GM12878 (cell line): ENCODE results near the gene ADGRD1. TPM values are rescaled to one million over a fixed set of nuclear protein-coding genes. Genes with fewer than 3 reads are reported as not detected.
A peak's percentile ranks its signal among the peaks of the same experiment; 100 is the strongest.

Source experiments
- ATAC-seq: fragments of 200-7000 bp; cut with Tn5 transposase; 3 replicates; pipeline ENCODE4 v1.9.1; 2020; ENCODE audit warnings: mild to moderate bottlenecking, moderate library complexity
- BruUV-seq: library from RNA; stranded (reverse); fragments of 400-500 nt; replicated peaks from 2 replicates; lab custom pipeline; 2021; lab: Mats Ljungman, UMichigan
- CTCF ChIA-PET: fragments of 300-600 bp; sonication (Branson Sonifier 250); formaldehyde crosslinking; extraction: SDS; loops from one replicate; lab custom pipeline; 2021; ENCODE audit warnings: inconsistent platforms; lab: Yijun Ruan, JAX
- POLR2A ChIA-PET: fragments of 350-600 bp; formaldehyde crosslinking; extraction: SDS; loops from one replicate; lab custom pipeline; 2021; ENCODE audit warnings: inconsistent platforms; lab: Charles Lee
- RAD21 ChIA-PET: fragments of 300-600 bp; sonication (Branson Sonifier 250); formaldehyde crosslinking; loops from one replicate; lab custom pipeline; 2023; ENCODE audit warnings: antibody characterized with exemption; ENCODE audit not compliant: unreplicated experiment; lab: Charles Lee
- SMC1A ChIA-PET: fragments of 300-600 bp; sonication (Branson Sonifier 250); formaldehyde crosslinking; loops from one replicate; lab custom pipeline; 2023; ENCODE audit not compliant: unreplicated experiment, uncharacterized antibody; lab: Charles Lee
- DNase-seq: peaks from one replicate; pipeline ENCODE4 v3.0.0-alpha.2; 2011; ENCODE audit warnings: low read depth, low spot score
- FAIRE-seq: peaks from 3 replicates; lab custom pipeline; 2011; peaks lifted over from hg19 to GRCh38; lab: Jason Lieb, UNC
- H2AFZ ChIP-seq: 2 replicates; pipeline ENCODE4 v1.6.0; 2011; ENCODE audit warnings: low read depth, low read length, control low read depth; ENCODE audit not compliant: control insufficient read depth
- H3K27ac ChIP-seq: 2 replicates; pipeline ENCODE4 v1.5.1; 2011; ENCODE audit warnings: control low read depth; ENCODE audit not compliant: control insufficient read depth, insufficient read depth
- H3K27me3 ChIP-seq, 2 experiments: replicated peaks in 1 of 2; 2 replicates each; pipeline versions ENCODE4 v1.6.0 to v1.6.1; 2011; ENCODE audit warnings: low read length in 1 of 2; ENCODE audit not compliant: control insufficient read depth in 2 of 2, insufficient read depth in 2 of 2
- H3K36me3 ChIP-seq, 2 experiments: 2 replicates each; pipeline ENCODE4 v1.5.1; 2011; ENCODE audit warnings: low read length in 1 of 2; ENCODE audit not compliant: control insufficient read depth in 2 of 2, insufficient read depth in 2 of 2
- H3K4me1 ChIP-seq: 2 replicates; pipeline ENCODE4 v1.6.1; 2011; ENCODE audit warnings: mild to moderate bottlenecking, low read length, moderate library complexity, mixed read lengths; ENCODE audit not compliant: control insufficient read depth, insufficient read depth
- H3K4me2 ChIP-seq: 2 replicates; pipeline ENCODE4 v1.6.0; 2011; ENCODE audit warnings: control low read depth; ENCODE audit not compliant: control insufficient read depth, insufficient read depth
- H3K4me3 ChIP-seq: fragments of 200-600 bp; sonication (generic); 2 replicates; pipeline ENCODE4 v1.5.1; 2016
- H3K79me2 ChIP-seq: 2 replicates; pipeline ENCODE4 v1.6.0; 2011; ENCODE audit warnings: low read length; ENCODE audit not compliant: control insufficient read depth, insufficient read depth
- H3K9ac ChIP-seq: 2 replicates; pipeline ENCODE4 v1.8.0; 2011; ENCODE audit warnings: low read length, control low read depth, mixed read lengths; ENCODE audit not compliant: control insufficient read depth, insufficient read depth
- H3K9me3 ChIP-seq: replicated peaks from 3 replicates; pipeline ENCODE4 v1.5.1; 2011; ENCODE audit warnings: mild to moderate bottlenecking, low read length; ENCODE audit not compliant: control insufficient read depth, insufficient read depth
- H4K20me1 ChIP-seq: 2 replicates; pipeline ENCODE4 v1.6.0; 2011; ENCODE audit not compliant: control insufficient read depth, insufficient read depth
- BHLHE40 ChIP-seq, 2 experiments: fragments of 450-650 bp in 1 of 2; IDR thresholded peaks; 2 replicates each; pipeline ENCODE4 v1.6.1; 2011 to 2017; ENCODE audit warnings: low read depth in 2 of 2, borderline replicate concordance in 1 of 2, improper control_type of control experiment in 1 of 2, low read length in 1 of 2, mild to moderate bottlenecking in 1 of 2
- CBFB ChIP-seq: IDR thresholded peaks from 2 replicates; pipeline ENCODE4 v1.6.1; 2016; ENCODE audit warnings: antibody characterized with exemption, low read depth
- CEBPB ChIP-seq, 2 experiments: fragments of 150-350 bp in 1 of 2; IDR thresholded peaks; 2 replicates each; pipeline ENCODE4 v1.6.1; 2012 to 2014; ENCODE audit warnings: low read depth in 2 of 2, low read length in 2 of 2, borderline replicate concordance in 1 of 2, inconsistent platforms in 1 of 2
- EGR1 ChIP-seq, 2 experiments: IDR thresholded peaks; 1 replicate in 1 of 2; 2 replicates in 1 of 2; pipeline ENCODE4 v1.6.1; 2011 to 2012; ENCODE audit warnings: low read depth in 2 of 2, low read length in 2 of 2, borderline replicate concordance in 1 of 2, mild to moderate bottlenecking in 1 of 2, moderate library complexity in 1 of 2
- KDM1A ChIP-seq: fragments of 200-600 bp; sonication (generic); IDR thresholded peaks from 2 replicates; pipeline ENCODE4 v1.6.1; 2016; ENCODE audit warnings: borderline replicate concordance
- KLF5 ChIP-seq: fragments of 450-650 bp; IDR thresholded peaks from 2 replicates; pipeline ENCODE4 v1.6.1; 2014; ENCODE audit warnings: mild to moderate bottlenecking; ENCODE audit not compliant: partially characterized antibody
- MEF2A ChIP-seq: IDR thresholded peaks from 2 replicates; pipeline ENCODE4 v1.6.1; 2011; ENCODE audit warnings: low read depth, mild to moderate bottlenecking, low read length, moderate library complexity; ENCODE audit not compliant: insufficient read depth
- MTA2 ChIP-seq: fragments of 450-650 bp; IDR thresholded peaks from 2 replicates; pipeline ENCODE4 v1.6.1; 2016; ENCODE audit warnings: low read depth, mild to moderate bottlenecking, moderate library complexity
- RCOR1 ChIP-seq: conservative IDR thresholded peaks from 2 replicates; pipeline ENCODE4 v1.6.1; 2012; ENCODE audit warnings: low read depth, low read length, improper control_type of control experiment
- SMAD1 ChIP-seq: fragments of 450-650 bp; IDR thresholded peaks from 2 replicates; pipeline ENCODE4 v1.6.1; 2018; ENCODE audit warnings: mild to moderate bottlenecking, low read depth; ENCODE audit not compliant: partially characterized antibody
- SMAD5 ChIP-seq: IDR thresholded peaks from 2 replicates; pipeline ENCODE4 v1.6.1; 2016; ENCODE audit warnings: antibody characterized with exemption, low read depth
- SPI1 ChIP-seq: IDR thresholded peaks from 2 replicates; pipeline ENCODE4 v1.6.1; 2011; ENCODE audit warnings: low read depth, mild to moderate bottlenecking, low read length, moderate library complexity, borderline replicate concordance; ENCODE audit not compliant: insufficient read depth
- ZNF24 ChIP-seq: fragments of 450-650 bp; IDR thresholded peaks from 2 replicates; pipeline ENCODE4 v1.6.1; 2017; ENCODE audit warnings: antibody characterized with exemption, mild to moderate bottlenecking
- ZNF622 ChIP-seq: fragments of 450-650 bp; IDR thresholded peaks from 2 replicates; pipeline ENCODE4 v1.6.1; 2017; ENCODE audit warnings: mild to moderate bottlenecking, inconsistent platforms
- WGBS: methylation state at CpG from one replicate; pipeline ENCODE4 v1.1.6; 2016; ENCODE audit warnings: low lambda C conversion rate; ENCODE audit not compliant: insufficient replicate concordance, insufficient coverage; ENCODE audit errors: missing lambda C conversion rate; 5-methylcytosine and 5-hydroxymethylcytosine counted together
- in situ Hi-C: fragments of 300-500 bp; cut with MboI; formaldehyde crosslinking; loops from 9 replicates; pipeline ENCODE4 v1.14.3; 2018; ENCODE audit warnings: mixed read lengths
- intact Hi-C: fragments of 100-400 bp; cut with micrococcal nuclease; formaldehyde crosslinking; loops from one replicate; pipeline ENCODE4 v1.14.2; 2022; ENCODE audit not compliant: unreplicated experiment
- polyA plus RNA-seq, 11 experiments: library from polyadenylated mRNA; depleted of rRNA in 4 of 11; unstranded in 6 of 11; stranded (reverse) in 5 of 11; fragments of >200 nt; fragmentation: Nextera tagmentation in 4 of 11; fragmentation: Illumina TruSeq in 1 of 11; extraction: Ambion mirVana in 4 of 11; extraction: Trizol in 1 of 11; gene quantifications; 1 replicate in 1 of 11; 2 replicates in 10 of 11; pipeline versions ENCODE4 v1.2.1 to v1.2.3, GENCODE V29; 2011 to 2016; ENCODE audit warnings: inconsistent platforms in 2 of 11, missing spikeins in 2 of 11, low read depth in 1 of 11
- total RNA-seq, 4 experiments: library from RNA; depleted of rRNA in 3 of 4; stranded (reverse); fragments of >200 nt in 3 of 4; fragmentation: Illumina TruSeq in 1 of 4; extraction: Trizol in 1 of 4; gene quantifications; 2 replicates each; pipeline versions ENCODE4 v1.2.1 to v1.2.3, GENCODE V29; 2013 to 2021
- TF ChIP-seq, protein P1 (sequence below): fragments of 450-650 bp; IDR thresholded peaks from 2 replicates; pipeline ENCODE4 v1.6.1; 2017; ENCODE audit warnings: mild to moderate bottlenecking

The ADGRD1 gene
- total and polyA plus RNA-seq, 10 of the 15 experiments (the other 5 are each of a cell fraction or from before 2014, with no cell fraction given), result 0.15 to 12.7 (median 1.2) TPM

DNA sequence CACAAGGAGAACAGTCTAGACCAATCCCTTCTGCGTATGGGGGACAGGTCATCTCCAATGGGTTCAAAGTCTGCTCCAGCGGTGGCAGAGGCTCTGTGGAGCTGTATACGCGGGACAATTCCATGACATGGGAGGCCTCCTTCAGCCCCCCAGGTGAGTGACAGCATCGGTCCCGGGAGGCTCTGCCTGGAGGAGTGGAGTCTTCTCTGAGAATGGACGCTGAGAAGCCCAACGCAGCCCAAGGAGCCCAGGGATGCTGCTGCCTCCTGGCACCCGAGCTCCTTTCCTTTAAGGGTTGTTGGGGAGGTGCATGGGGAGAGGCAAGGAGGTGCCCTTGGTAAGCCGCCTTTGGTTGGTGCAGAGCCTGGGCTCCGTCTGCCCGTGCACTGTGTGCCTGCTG, 28.2 kb downstream of the ADGRD1 start:
- Histone ChIP-seq H3K36me3 (no peaks in the 10 kb centered on the region), H3K9me3 (no peaks in the 10 kb centered on the region), H3K27me3 (no peaks in the 10 kb centered on the region)
- BruUV-seq, result no TSS peak
- ChIA-PET CTCF (no interaction called here), SMC1A (no interaction called here)
- FAIRE-seq, result no peak
- TF ChIP-seq BHLHE40 (IDR thresholded peaks at IDR 0.05; ENCODE audit: borderline replicate concordance in 1 of 2, low read depth in 2 of 2, low read length in 1 of 2), result 0 out of 4 replicates have a peak, but pooled peaks of 1 of the 2 experiments have one; percentile 3
- TF ChIP-seq ZNF24, result no peak
- TF ChIP-seq KDM1A, result no peak
- no peak for TF ChIP-seq SMAD5
- TF ChIP-seq, all 136 proteins: peak for 1
- H3K9ac ChIP-seq, result no peak overlapping the region
- ATAC-seq, result no peak
- H3K27ac ChIP-seq, result no peak overlapping the region
- ChIA-PET POLR2A (interaction anchor here (1.2 kb wide), 1 partner anchor 22 kb away, joined by 4 read pairs; no protein-coding TSS in a partner anchor), RAD21 (no interaction called here)
- DNase-seq, result no peak
- peaks cover 25% of the 10 kb centered on the region for H3K4me1 ChIP-seq
- intact Hi-C loops, result loop anchor here (5.0 kb wide), 1 partner anchor 110 kb away; the partner anchor contains the start of gene RAN
- 81% methylated on average over 12 of the region's 12 CpGs for WGBS
- H2AFZ ChIP-seq, result no peak overlapping the region
- no peaks in the 10 kb centered on the region for H4K20me1 ChIP-seq
- in situ Hi-C loops, result no loop called here
- no peaks in the 10 kb centered on the region for H3K79me2 ChIP-seq
- no peak overlapping the region for H3K4me3 ChIP-seq
- no peak overlapping the region for H3K4me2 ChIP-seq

- Histone ChIP-seq H3K4me3 (no peak overlapping the region), H3K4me2 (no peak overlapping the region), H3K9me3 (no peaks in the 10 kb centered on the region), H3K27me3 (no peaks in the 10 kb centered on the region), H4K20me1 (no peaks in the 10 kb centered on the region), H3K9ac (no peak overlapping the region), H3K36me3 (no peaks in the 10 kb centered on the region), H3K79me2 (no peaks in the 10 kb centered on the region), H3K27ac (no peak overlapping the region), H2AFZ (no peak overlapping the region), H3K4me1 (peaks cover 25% of the 10 kb centered on the region)
- ChIA-PET RAD21 (no interaction called here), SMC1A (interaction anchor here (0.7 to 1.6 kb wide), 2 partner anchors 12 to 20 kb away, joined by 3 to 4 read pairs; no protein-coding TSS in a partner anchor), CTCF (no interaction called here), POLR2A (interaction anchor here (1.2 kb wide), 1 partner anchor 21 kb away, joined by 4 read pairs; no protein-coding TSS in a partner anchor)
- no peak for ATAC-seq
- WGBS, result 34% methylated on average over 10 of the region's 11 CpGs
- intact Hi-C loops, result loop anchor here (5.0 kb wide), 1 partner anchor 110 kb away; the partner anchor contains the start of gene RAN
- BruUV-seq, result no TSS peak
- in situ Hi-C loops, result no loop called here
- DNase-seq, result no peak
- FAIRE-seq, result no peak
- TF ChIP-seq CEBPB (IDR thresholded peaks at IDR 0.05; ENCODE audit: borderline replicate concordance in 1 of 2, low read depth in 2 of 2, low read length in 2 of 2) (no peak), KLF5 (no peak), MEF2A (no peak), SPI1 (no peak), SMAD1 (no peak), RCOR1 (no peak), EGR1 (IDR thresholded peaks at IDR 0.05; ENCODE audit: borderline replicate concordance in 1 of 2, low read depth in 2 of 2, low read length in 2 of 2) (no peak), ZNF622 (no peak), MTA2 (no peak), CBFB (no peak), ZNF24 (no peak)
- TF ChIP-seq, protein P1, sequence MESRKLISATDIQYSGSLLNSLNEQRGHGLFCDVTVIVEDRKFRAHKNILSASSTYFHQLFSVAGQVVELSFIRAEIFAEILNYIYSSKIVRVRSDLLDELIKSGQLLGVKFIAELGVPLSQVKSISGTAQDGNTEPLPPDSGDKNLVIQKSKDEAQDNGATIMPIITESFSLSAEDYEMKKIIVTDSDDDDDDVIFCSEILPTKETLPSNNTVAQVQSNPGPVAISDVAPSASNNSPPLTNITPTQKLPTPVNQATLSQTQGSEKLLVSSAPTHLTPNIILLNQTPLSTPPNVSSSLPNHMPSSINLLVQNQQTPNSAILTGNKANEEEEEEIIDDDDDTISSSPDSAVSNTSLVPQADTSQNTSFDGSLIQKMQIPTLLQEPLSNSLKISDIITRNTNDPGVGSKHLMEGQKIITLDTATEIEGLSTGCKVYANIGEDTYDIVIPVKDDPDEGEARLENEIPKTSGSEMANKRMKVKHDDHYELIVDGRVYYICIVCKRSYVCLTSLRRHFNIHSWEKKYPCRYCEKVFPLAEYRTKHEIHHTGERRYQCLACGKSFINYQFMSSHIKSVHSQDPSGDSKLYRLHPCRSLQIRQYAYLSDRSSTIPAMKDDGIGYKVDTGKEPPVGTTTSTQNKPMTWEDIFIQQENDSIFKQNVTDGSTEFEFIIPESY, result no peak
Measured at GRCh38 chr12:130982565-130983225, 29.0 kb downstream of the ADGRD1 start.
